Activated CD4-positive, alpha-beta T cell treated with anti-CD3 and anti-CD28 coated beads for 36 hours (primary cell): ENCODE measurements around the gene SYNDIG1. TPM values are rescaled to one million over a fixed set of nuclear protein-coding genes. Genes with fewer than 3 reads are reported as not detected.

Experiments
- ATAC-seq: fragments of 200-7000 bp; cut with Tn5 transposase; one replicate; pipeline ENCODE4 v1.10.0; 2021; ENCODE audit warnings: mild to moderate bottlenecking, moderate library complexity
- CTCF ChIA-PET: fragments of 350-600 bp; sonication (Branson Sonifier 250); formaldehyde crosslinking; loops from one replicate; lab custom pipeline; 2021; ENCODE audit warnings: antibody characterized with exemption; lab: Charles Lee
- POLR2A ChIA-PET: fragments of 350-600 bp; sonication (Branson Sonifier 250); formaldehyde crosslinking; loops from one replicate; lab custom pipeline; 2021; ENCODE audit warnings: antibody characterized with exemption, inconsistent platforms; lab: Charles Lee
- DNase-seq: peaks from one replicate; pipeline ENCODE4 v3.0.0-alpha.2; 2020
- H3K27ac Mint-ChIP-seq: one replicate; pipeline ENCODE4 v1.8.0; 2021; ENCODE audit warnings: mixed read lengths
- H3K27me3 Mint-ChIP-seq: one replicate; pipeline ENCODE4 v1.8.0; 2021; ENCODE audit warnings: mixed read lengths
- H3K36me3 Mint-ChIP-seq: one replicate; pipeline ENCODE4 v1.8.0; 2021; ENCODE audit warnings: low read depth, mixed read lengths
- H3K4me1 Mint-ChIP-seq: one replicate; pipeline ENCODE4 v1.8.0; 2021; ENCODE audit warnings: mixed read lengths
- H3K4me3 Mint-ChIP-seq: one replicate; pipeline ENCODE4 v1.8.0; 2021; ENCODE audit warnings: mild to moderate bottlenecking, moderate library complexity, mixed read lengths
- H3K9me3 Mint-ChIP-seq: one replicate; pipeline ENCODE4 v1.8.0; 2021; ENCODE audit warnings: low read depth, mixed read lengths
- intact Hi-C, 2 experiments: fragments of 100-400 bp; cut with DNase I in 1 of 2; cut with micrococcal nuclease in 1 of 2; formaldehyde crosslinking; loops; one replicate each; pipeline versions ENCODE4 v1.14.2 to v1.15.1; 2022 to 2024; cut with DNase I, micrococcal nuclease
- total RNA-seq, 2 experiments: library from RNA; stranded (reverse); gene quantifications; one replicate each; pipeline ENCODE4 v1.2.3, GENCODE V29; 2021

Gene SYNDIG1
- total RNA-seq, 2 experiments from 2014 or later: not detected

- Mint-ChIP-seq H3K36me3 (no peaks in the 10 kb centered on the region), H3K27me3 (no peaks in the 10 kb centered on the region), H3K9me3 (no peaks in the 10 kb centered on the region), H3K4me3 (no peak overlapping the region), H3K4me1 (no peaks in the 10 kb centered on the region), H3K27ac (no peak overlapping the region)
- intact Hi-C loops: no loop called here
- DNase-seq: no peak
- ChIA-PET POLR2A (no interaction called here), CTCF (no interaction called here)
- ATAC-seq: no peak
Observed at GRCh38 chr20:24577271-24577909, 108.0 kb downstream of the SYNDIG1 start.

GRCh38 chr20:24578567-24579415 lies 109.4 kb downstream of the SYNDIG1 start:
- Mint-ChIP-seq H3K4me3 (no peak overlapping the region), H3K4me1 (no peaks in the 10 kb centered on the region), H3K27ac (no peak overlapping the region), H3K9me3 (no peaks in the 10 kb centered on the region), H3K27me3 (no peaks in the 10 kb centered on the region), H3K36me3 (no peaks in the 10 kb centered on the region)
- CTCF ChIA-PET: interaction anchor here (1.1 kb wide), 1 partner anchor 8 kb away, joined by 3 read pairs; no protein-coding TSS in a partner anchor
- no peak for ATAC-seq
- POLR2A ChIA-PET: no interaction called here
- intact Hi-C loops: no loop called here
- DNase-seq: no peak

- no peaks in the 10 kb centered on the region for H3K9me3 Mint-ChIP-seq
- DNase-seq (no peak), ATAC-seq (no peak)
- intact Hi-C loops: no loop called here
- H3K27ac Mint-ChIP-seq: no peak overlapping the region
- H3K36me3 Mint-ChIP-seq: no peaks in the 10 kb centered on the region
- ChIA-PET CTCF (no interaction called here), POLR2A (no interaction called here)
- no peaks in the 10 kb centered on the region for H3K4me1 Mint-ChIP-seq
- H3K27me3 Mint-ChIP-seq: no peaks in the 10 kb centered on the region
- H3K4me3 Mint-ChIP-seq: no peak overlapping the region
Observed at GRCh38 chr20:24579475-24579874, 110.0 kb downstream of the SYNDIG1 start.

GRCh38 chr20:24580006-24580405 lies 110.6 kb downstream of the SYNDIG1 start:
- ATAC-seq (no peak), DNase-seq (no peak)
- Mint-ChIP-seq H3K27me3 (no peaks in the 10 kb centered on the region), H3K36me3 (no peaks in the 10 kb centered on the region), H3K4me3 (no peak overlapping the region), H3K9me3 (no peaks in the 10 kb centered on the region), H3K27ac (no peak overlapping the region), H3K4me1 (no peaks in the 10 kb centered on the region)
- POLR2A ChIA-PET: no interaction called here
- CTCF ChIA-PET: no interaction called here
- intact Hi-C loops: no loop called here

GRCh38 chr20:24580855-24581254 lies 111.4 kb downstream of the SYNDIG1 start:
- H3K4me1 Mint-ChIP-seq: no peaks in the 10 kb centered on the region
- no peak for DNase-seq
- ChIA-PET CTCF (interaction anchor here (0.6 kb wide), 1 partner anchor 29 kb away, joined by 3 read pairs; no protein-coding TSS in a partner anchor), POLR2A (no interaction called here)
- intact Hi-C loops: no loop called here
- ATAC-seq: no peak
- H3K36me3 Mint-ChIP-seq: no peaks in the 10 kb centered on the region
- H3K27ac Mint-ChIP-seq: no peak overlapping the region
- H3K27me3 Mint-ChIP-seq: no peaks in the 10 kb centered on the region
- H3K4me3 Mint-ChIP-seq: no peak overlapping the region
- H3K9me3 Mint-ChIP-seq: no peaks in the 10 kb centered on the region

- H3K27me3 Mint-ChIP-seq: no peaks in the 10 kb centered on the region
- no peak overlapping the region for H3K4me3 Mint-ChIP-seq
- POLR2A ChIA-PET: no interaction called here
- H3K36me3 Mint-ChIP-seq: no peaks in the 10 kb centered on the region
- CTCF ChIA-PET: no interaction called here
- DNase-seq (no peak), ATAC-seq (no peak)
- H3K9me3 Mint-ChIP-seq: no peaks in the 10 kb centered on the region
- no peaks in the 10 kb centered on the region for H3K4me1 Mint-ChIP-seq
- H3K27ac Mint-ChIP-seq: no peak overlapping the region
- intact Hi-C loops: no loop called here
Observed at GRCh38 chr20:24581443-24582170, 112.2 kb downstream of the SYNDIG1 start.

- POLR2A ChIA-PET: no interaction called here
- no peak overlapping the region for H3K27ac Mint-ChIP-seq
Observed at GRCh38 chr20:24582373-24583168, 113.1 kb downstream of the SYNDIG1 start.

GRCh38 chr20:24583169-24583792 lies 113.9 kb downstream of the SYNDIG1 start:
- CTCF ChIA-PET: no interaction called here
- no peaks in the 10 kb centered on the region for H3K36me3 Mint-ChIP-seq
- no peaks in the 10 kb centered on the region for H3K27me3 Mint-ChIP-seq
- no peak overlapping the region for H3K27ac Mint-ChIP-seq
- intact Hi-C loops: no loop called here
- POLR2A ChIA-PET: no interaction called here
- H3K4me3 Mint-ChIP-seq: no peak overlapping the region
- ATAC-seq (no peak), DNase-seq (no peak)
- H3K9me3 Mint-ChIP-seq: no peaks in the 10 kb centered on the region
- H3K4me1 Mint-ChIP-seq: no peaks in the 10 kb centered on the region

More at GRCh38 chr20:24582373-24583168, 113.1 kb downstream of the SYNDIG1 start:
- H3K4me3 Mint-ChIP-seq: no peak overlapping the region
- no peak for ATAC-seq
- H3K27me3 Mint-ChIP-seq: no peaks in the 10 kb centered on the region
- no peaks in the 10 kb centered on the region for H3K9me3 Mint-ChIP-seq
- intact Hi-C loops: no loop called here
- CTCF ChIA-PET: no interaction called here
- DNase-seq: no peak
- no peaks in the 10 kb centered on the region for H3K36me3 Mint-ChIP-seq
- no peaks in the 10 kb centered on the region for H3K4me1 Mint-ChIP-seq

GRCh38 chr20:24584078-24584477 lies 114.6 kb downstream of the SYNDIG1 start:
- CTCF ChIA-PET: no interaction called here
- H3K4me1 Mint-ChIP-seq: no peaks in the 10 kb centered on the region
- H3K27ac Mint-ChIP-seq: no peak overlapping the region
- no peak for ATAC-seq
- no peaks in the 10 kb centered on the region for H3K27me3 Mint-ChIP-seq
- no peak overlapping the region for H3K4me3 Mint-ChIP-seq
- POLR2A ChIA-PET: no interaction called here
- no peaks in the 10 kb centered on the region for H3K36me3 Mint-ChIP-seq
- no peak for DNase-seq
- intact Hi-C loops: no loop called here
- H3K9me3 Mint-ChIP-seq: no peaks in the 10 kb centered on the region

GRCh38 chr20:24584538-24585356 lies 115.3 kb downstream of the SYNDIG1 start:
- H3K27me3 Mint-ChIP-seq: no peaks in the 10 kb centered on the region
- no peaks in the 10 kb centered on the region for H3K4me1 Mint-ChIP-seq
- H3K9me3 Mint-ChIP-seq: no peaks in the 10 kb centered on the region
- POLR2A ChIA-PET: no interaction called here
- CTCF ChIA-PET: no interaction called here
- H3K27ac Mint-ChIP-seq: no peak overlapping the region
- intact Hi-C loops: no loop called here
- no peak for ATAC-seq
- DNase-seq: no peak
- H3K36me3 Mint-ChIP-seq: no peaks in the 10 kb centered on the region
- H3K4me3 Mint-ChIP-seq: no peak overlapping the region
